Medulla oblongata (tissue), 1 donor: ENCODE measurements around the gene MAPKAPK3.
"Not testable (repeated sequence)": the region's sequence is repeated elsewhere in the genome, so short reads cannot be mapped to it uniquely, and the experiment has no call there.

Experiments used
- DNase-seq: peaks from one replicate; pipeline ENCODE4 v3.0.0-alpha.2; 2015; ENCODE audit errors: extremely low spot score

The MAPKAPK3 gene

GRCh38 chr3:50655009-50655830 is 38.3 kb downstream of the MAPKAPK3 start:
- no peak for DNase-seq

- no peak for DNase-seq
Measured at GRCh38 chr3:50656417-50657195, 39.7 kb downstream of the MAPKAPK3 start.

- no peak for DNase-seq
Measured at GRCh38 chr3:50657407-50657806, 40.5 kb downstream of the MAPKAPK3 start.

GRCh38 chr3:50657816-50658215 is 40.9 kb downstream of the MAPKAPK3 start:
- DNase-seq = no peak

- DNase-seq = no peak
Measured at GRCh38 chr3:50658416-50658815, 41.5 kb downstream of the MAPKAPK3 start.

GRCh38 chr3:50658831-50659230 is 41.9 kb downstream of the MAPKAPK3 start:
- DNase-seq = no peak

GRCh38 chr3:50660386-50660785 is 43.4 kb downstream of the MAPKAPK3 start:
- no peak for DNase-seq

- no peak for DNase-seq
Measured at GRCh38 chr3:50661321-50661837, 44.4 kb downstream of the MAPKAPK3 start.

GRCh38 chr3:50662408-50662807 is 45.5 kb downstream of the MAPKAPK3 start:
- DNase-seq = no peak

GRCh38 chr3:50665081-50665840 is 48.3 kb downstream of the MAPKAPK3 start:
- DNase-seq = no peak

GRCh38 chr3:50665841-50666115 is 48.8 kb downstream of the MAPKAPK3 start:
- not testable (repeated sequence) for DNase-seq

- DNase-seq = no peak
Measured at GRCh38 chr3:50666837-50667236, 49.9 kb downstream of the MAPKAPK3 start.

- peak; percentile 32 for DNase-seq
Measured at GRCh38 chr3:50671331-50671730, 54.4 kb downstream of the MAPKAPK3 start.

GRCh38 chr3:50672656-50673055 is 55.7 kb downstream of the MAPKAPK3 start:
- DNase-seq = no peak

GRCh38 chr3:50673931-50674330 is 57.0 kb downstream of the MAPKAPK3 start:
- no peak for DNase-seq

GRCh38 chr3:50674349-50675178 is 57.6 kb downstream of the MAPKAPK3 start, which contains the start of gene DOCK3:
Gene DOCK3 (plus strand): TSS chr3:50674927. CDS start chr3:50675264, 337 bp downstream.
- DNase-seq = peak; percentile 72

- peak; percentile 72 for DNase-seq
Measured at GRCh38 chr3:50675179-50676030, 58.5 kb downstream of the MAPKAPK3 start.

GRCh38 chr3:50676031-50676705 is 59.2 kb downstream of the MAPKAPK3 start:
- DNase-seq = no peak

GRCh38 chr3:50687127-50687751 is 70.3 kb downstream of the MAPKAPK3 start:
- DNase-seq = peak; percentile 34
